Tibial artery (tissue), 4 donors: ENCODE measurements around the gene LYPD6B.

ENCODE experiments used
- DNase-seq, 2 donors: peaks; one replicate each; pipeline ENCODE4 v3.0.0-alpha.2; 2019
- H3K27ac ChIP-seq, 2 donors: fragments of 200-600 bp; sonication (generic) in 1 of 2; 1 replicate in 1 of 2; 2 replicates in 1 of 2; pipeline ENCODE4 v1.5.1; 2018 to 2019; ENCODE audit warnings: mild to moderate bottlenecking in 1 of 2
- H3K27me3 ChIP-seq, 2 donors: fragments of 200-600 bp; sonication (generic) in 1 of 2; one replicate each; pipeline versions ENCODE4 v1.5.1 to v1.6.0; 2016 to 2019
- H3K36me3 ChIP-seq, 3 donors: fragments of 200-600 bp; sonication (generic) in 2 of 3; one replicate each; pipeline ENCODE4 v1.5.1; 2016 to 2019; ENCODE audit warnings: mild to moderate bottlenecking in 2 of 3
- H3K4me1 ChIP-seq, 4 donors: fragments of 200-600 bp; sonication (generic) in 2 of 4; 1 replicate in 3 of 4; 2 replicates in 1 of 4; pipeline ENCODE4 v1.5.1; 2016 to 2019
- H3K4me3 ChIP-seq, 2 donors: fragments of 200-600 bp; sonication (generic) in 1 of 2; 1 replicate in 1 of 2; 2 replicates in 1 of 2; pipeline ENCODE4 v1.5.1; 2018 to 2019; ENCODE audit warnings: mild to moderate bottlenecking in 2 of 2
- H3K9me3 ChIP-seq, 3 donors: fragments of 200-600 bp; sonication (generic) in 1 of 3; one replicate each; pipeline ENCODE4 v1.5.1; 2016 to 2019
- intact Hi-C: fragments of 100-400 bp; cut with DNase I; formaldehyde crosslinking; loops from one replicate; pipeline ENCODE4 v1.15.0; 2023; ENCODE audit warnings: low total_unique reads
- TF ChIP-seq, protein P1 (sequence below), 2 experiments: fragments of 200-600 bp in 1 of 2; fragments of 450-650 bp in 1 of 2; IDR thresholded peaks; one replicate each; pipeline ENCODE4 v1.5.1; 2017 to 2019; ENCODE audit warnings: antibody characterized with exemption in 2 of 2, mild to moderate bottlenecking in 1 of 2, moderate library complexity in 1 of 2

Gene LYPD6B

DNA sequence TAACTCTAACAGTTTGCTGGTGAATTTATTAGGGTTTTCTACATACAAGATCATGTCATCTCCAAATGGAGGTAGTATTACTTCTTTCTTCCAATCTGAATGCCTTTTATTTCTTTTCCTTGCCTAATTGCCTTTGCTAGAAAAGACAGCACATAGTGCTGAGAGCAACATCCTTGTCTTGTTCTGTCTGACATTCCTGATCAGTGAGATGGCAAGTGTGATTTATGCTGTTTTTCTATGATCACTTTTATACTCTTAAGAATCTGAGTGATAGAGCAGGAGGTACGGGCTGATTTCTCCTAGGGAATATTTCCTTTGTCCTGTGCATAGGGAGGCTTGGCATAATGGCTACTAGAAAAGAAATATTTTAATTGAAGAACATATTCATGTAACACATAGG is 17.3 kb downstream of the LYPD6B start:
- H3K27ac ChIP-seq, result no peak overlapping the region
- no peaks in the 10 kb centered on the region for H3K36me3 ChIP-seq
- no peak overlapping the region for H3K4me3 ChIP-seq
- H3K27me3 ChIP-seq, result no peaks in the 10 kb centered on the region
- TF ChIP-seq, protein P1, sequence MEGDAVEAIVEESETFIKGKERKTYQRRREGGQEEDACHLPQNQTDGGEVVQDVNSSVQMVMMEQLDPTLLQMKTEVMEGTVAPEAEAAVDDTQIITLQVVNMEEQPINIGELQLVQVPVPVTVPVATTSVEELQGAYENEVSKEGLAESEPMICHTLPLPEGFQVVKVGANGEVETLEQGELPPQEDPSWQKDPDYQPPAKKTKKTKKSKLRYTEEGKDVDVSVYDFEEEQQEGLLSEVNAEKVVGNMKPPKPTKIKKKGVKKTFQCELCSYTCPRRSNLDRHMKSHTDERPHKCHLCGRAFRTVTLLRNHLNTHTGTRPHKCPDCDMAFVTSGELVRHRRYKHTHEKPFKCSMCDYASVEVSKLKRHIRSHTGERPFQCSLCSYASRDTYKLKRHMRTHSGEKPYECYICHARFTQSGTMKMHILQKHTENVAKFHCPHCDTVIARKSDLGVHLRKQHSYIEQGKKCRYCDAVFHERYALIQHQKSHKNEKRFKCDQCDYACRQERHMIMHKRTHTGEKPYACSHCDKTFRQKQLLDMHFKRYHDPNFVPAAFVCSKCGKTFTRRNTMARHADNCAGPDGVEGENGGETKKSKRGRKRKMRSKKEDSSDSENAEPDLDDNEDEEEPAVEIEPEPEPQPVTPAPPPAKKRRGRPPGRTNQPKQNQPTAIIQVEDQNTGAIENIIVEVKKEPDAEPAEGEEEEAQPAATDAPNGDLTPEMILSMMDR (IDR thresholded peaks at IDR 0.05), result no peak
- DNase-seq, result no peak
- intact Hi-C loops, result no loop called here
- no peaks in the 10 kb centered on the region for H3K9me3 ChIP-seq
- H3K4me1 ChIP-seq, result no peaks in the 10 kb centered on the region

- TF ChIP-seq, protein P1 (IDR thresholded peaks at IDR 0.05), result no peak
- Histone ChIP-seq H3K4me1 (no peaks in the 10 kb centered on the region), H3K9me3 (no peaks in the 10 kb centered on the region), H3K27ac (no peak overlapping the region), H3K27me3 (no peaks in the 10 kb centered on the region), H3K36me3 (no peaks in the 10 kb centered on the region), H3K4me3 (no peak overlapping the region)
- intact Hi-C loops, result no loop called here
- no peak for DNase-seq
These were observed 18.2 kb downstream of the LYPD6B start for GRCh38 chr2:149056541-149057255.

DNA sequence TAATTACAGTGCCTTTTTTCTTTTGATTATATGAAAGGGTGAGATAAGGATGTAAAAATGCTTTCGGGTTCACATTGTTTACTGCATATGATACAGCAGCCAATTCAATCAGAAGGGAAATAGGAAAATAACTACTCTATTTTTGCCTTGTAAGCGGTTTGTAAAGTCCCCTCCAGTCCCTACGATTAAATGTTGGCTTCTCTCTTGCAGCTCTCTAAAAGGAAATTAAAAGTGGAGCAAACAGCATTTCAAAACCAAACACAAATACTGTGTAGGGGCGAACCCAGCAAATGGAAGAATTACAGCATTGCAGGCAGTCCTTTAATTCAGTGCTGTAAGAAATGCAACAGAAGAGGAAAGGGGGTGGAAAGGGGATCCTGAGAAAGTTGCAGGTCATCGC is 18.9 kb downstream of the LYPD6B start:
- no peaks in the 10 kb centered on the region for H3K27me3 ChIP-seq
- no peaks in the 10 kb centered on the region for H3K9me3 ChIP-seq
- no peak overlapping the region for H3K27ac ChIP-seq
- intact Hi-C loops, result no loop called here
- H3K4me1 ChIP-seq, result no peaks in the 10 kb centered on the region
- H3K4me3 ChIP-seq, result no peak overlapping the region
- TF ChIP-seq, protein P1 (IDR thresholded peaks at IDR 0.05), result no peak
- no peaks in the 10 kb centered on the region for H3K36me3 ChIP-seq
- DNase-seq, result no peak

DNA sequence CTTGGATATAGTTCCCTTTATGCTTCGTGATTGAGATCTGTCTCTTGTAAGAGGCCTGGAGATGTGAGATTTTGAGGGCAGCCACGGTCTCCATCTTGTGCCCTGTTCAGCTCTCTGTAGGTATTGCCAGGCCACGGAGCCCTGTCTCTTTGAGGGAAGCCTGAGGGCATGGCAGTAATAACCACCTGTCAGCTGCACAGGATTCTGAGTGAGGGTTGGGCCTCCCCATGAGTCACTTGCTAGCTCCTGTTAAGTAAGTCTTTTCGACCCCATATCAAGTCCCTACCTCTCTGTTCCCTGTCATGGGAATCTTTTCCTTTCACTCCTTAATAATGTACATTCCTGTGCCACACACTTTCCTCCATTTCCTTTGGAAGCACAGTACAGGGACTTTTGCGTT is 20.4 kb downstream of the LYPD6B start:
- intact Hi-C loops, result no loop called here
- TF ChIP-seq, protein P1 (IDR thresholded peaks at IDR 0.05), result no peak
- Histone ChIP-seq H3K27me3 (no peaks in the 10 kb centered on the region), H3K36me3 (no peaks in the 10 kb centered on the region), H3K4me3 (no peak overlapping the region), H3K9me3 (no peaks in the 10 kb centered on the region), H3K27ac (no peak overlapping the region), H3K4me1 (no peaks in the 10 kb centered on the region)
- DNase-seq, result no peak

DNA sequence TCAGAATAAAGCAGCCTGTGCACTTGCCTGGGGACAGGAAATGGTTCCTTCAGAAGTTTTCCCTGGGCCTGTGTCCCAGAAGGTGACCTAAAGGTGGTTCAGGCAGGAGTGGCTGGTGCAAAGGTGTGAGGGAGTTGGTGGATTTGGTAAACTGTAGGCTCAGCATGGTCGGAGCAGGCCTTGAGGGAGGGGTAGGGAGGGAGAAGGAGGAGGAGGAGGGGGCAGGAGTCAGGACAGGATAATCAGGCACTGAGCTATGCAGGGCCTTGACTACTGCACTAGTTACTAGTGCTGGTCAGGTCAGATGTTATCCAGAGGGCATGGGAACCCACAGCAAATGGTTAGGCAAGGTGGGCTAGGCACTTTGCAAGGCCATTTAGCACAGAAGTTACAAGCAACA is 21.3 kb downstream of the LYPD6B start:
- Histone ChIP-seq H3K27ac (no peak overlapping the region), H3K27me3 (no peaks in the 10 kb centered on the region), H3K36me3 (no peaks in the 10 kb centered on the region), H3K4me1 (no peaks in the 10 kb centered on the region), H3K9me3 (no peaks in the 10 kb centered on the region), H3K4me3 (no peak overlapping the region)
- intact Hi-C loops, result no loop called here
- TF ChIP-seq, protein P1 (IDR thresholded peaks at IDR 0.05), result no peak
- no peak for DNase-seq
